Mammary epithelial cell (primary cell): ENCODE measurements around the gene INS.

Experiments
- CTCF ChIP-seq, 2 donors: IDR thresholded peaks in 1 of 2; conservative IDR thresholded peaks in 1 of 2; 2 replicates each; pipeline ENCODE4 v1.5.1; 2011 to 2012; ENCODE audit warnings: inconsistent platforms in 2 of 2, low read length in 2 of 2, mild to moderate bottlenecking in 2 of 2, control low read depth in 1 of 2, low read depth in 1 of 2; ENCODE audit not compliant: insufficient read depth in 1 of 2; ENCODE audit errors: extremely low read depth in 1 of 2
- EZH2 ChIP-seq: IDR thresholded peaks from 2 replicates; pipeline ENCODE4 v1.6.1; 2012; ENCODE audit warnings: low read length, inconsistent platforms, borderline replicate concordance

DNA sequence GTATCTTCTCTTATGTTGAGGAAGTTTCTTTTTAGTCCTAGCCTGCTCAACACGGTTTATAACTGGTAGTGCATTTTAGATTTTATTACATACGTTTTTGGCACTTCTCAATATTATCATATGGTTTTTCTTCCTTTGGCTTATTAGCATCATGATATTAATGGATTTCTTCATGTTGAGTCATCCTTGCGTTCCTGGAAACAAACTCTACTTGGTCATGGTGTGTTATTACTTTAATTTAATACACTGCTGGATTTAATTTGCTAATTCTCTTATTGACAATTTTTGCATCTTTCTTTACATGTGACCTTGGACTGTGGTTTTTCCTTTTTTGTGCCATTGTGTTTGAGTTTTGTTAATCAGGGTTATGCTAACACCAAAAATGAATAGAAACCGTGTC is 42.3 kb downstream of the INS start:
- TF ChIP-seq CTCF (conservative IDR thresholded peaks at IDR 0.05 in 1 of 2, IDR thresholded peaks at IDR 0.05 in 1 of 2; ENCODE audit: extremely low read depth in 1 of 2, insufficient read depth in 1 of 2, low read depth in 1 of 2, low read length in 2 of 2): no peak
- TF ChIP-seq EZH2: no peak
